Fibroblast of lung (primary cell): ENCODE data around the gene G6PC1. TPM values are rescaled to one million over a fixed set of nuclear protein-coding genes. Genes with fewer than 3 reads are reported as not detected.

Source experiments
- DNase-seq, 2 donors: peaks; one replicate each; pipeline versions ENCODE4 v3.0.0 to v3.0.0-alpha.2; 2010; ENCODE audit warnings: low read depth in 2 of 2
- H2AFZ ChIP-seq: 2 replicates; pipeline ENCODE4 v1.5.1; 2012; ENCODE audit warnings: low read length, control low read depth, inconsistent platforms
- H3K27ac ChIP-seq: 2 replicates; pipeline ENCODE4 v1.5.1; 2011; ENCODE audit warnings: low read length, control low read depth; ENCODE audit not compliant: insufficient read depth
- H3K27me3 ChIP-seq: 2 replicates; pipeline ENCODE4 v1.5.1; 2011; ENCODE audit warnings: mild to moderate bottlenecking, low read length; ENCODE audit not compliant: control insufficient read depth, insufficient read depth
- H3K36me3 ChIP-seq: 2 replicates; pipeline ENCODE4 v1.5.1; 2011; ENCODE audit warnings: low read length; ENCODE audit not compliant: control insufficient read depth, insufficient read depth
- H3K4me1 ChIP-seq: 2 replicates; pipeline ENCODE4 v1.5.1; 2011; ENCODE audit warnings: low read length; ENCODE audit not compliant: control insufficient read depth, insufficient read depth; ENCODE audit errors: extremely low read depth
- H3K4me2 ChIP-seq: 2 replicates; pipeline ENCODE4 v1.5.1; 2011; ENCODE audit warnings: low read length, control low read depth; ENCODE audit not compliant: insufficient read depth; ENCODE audit errors: extremely low read depth
- H3K4me3 ChIP-seq, 4 experiments: fragments of 200-600 bp in 1 of 4; sonication (generic) in 1 of 4; replicated peaks in 1 of 4; 2 replicates each; pipeline ENCODE4 v1.5.1; 2011 to 2016; ENCODE audit warnings: low read length in 4 of 4, low read depth in 3 of 4, mild to moderate bottlenecking in 3 of 4, control low read depth in 2 of 4, inconsistent platforms in 1 of 4, mixed read lengths in 1 of 4; ENCODE audit not compliant: insufficient read depth in 1 of 4; ENCODE audit errors: control extremely low read depth in 1 of 4
- H3K79me2 ChIP-seq: 2 replicates; pipeline ENCODE4 v1.5.1; 2012; ENCODE audit warnings: mild to moderate bottlenecking, low read length, inconsistent platforms; ENCODE audit not compliant: control insufficient read depth, insufficient read depth
- H3K9ac ChIP-seq: 2 replicates; pipeline ENCODE4 v1.5.1; 2011; ENCODE audit warnings: mild to moderate bottlenecking, low read length, control low read depth; ENCODE audit not compliant: insufficient read depth
- H3K9me3 ChIP-seq: 2 replicates; pipeline ENCODE4 v1.5.1; 2012; ENCODE audit warnings: low read depth, low read length; ENCODE audit not compliant: control insufficient read depth, insufficient read depth
- H4K20me1 ChIP-seq: 2 replicates; pipeline ENCODE4 v1.5.1; 2011; ENCODE audit warnings: low read length; ENCODE audit not compliant: control insufficient read depth, insufficient read depth; ENCODE audit errors: extremely low read depth
- CTCF ChIP-seq, 2 donors: IDR thresholded peaks in 1 of 2; conservative IDR thresholded peaks in 1 of 2; 1 replicate in 1 of 2; 2 replicates in 1 of 2; pipeline ENCODE4 v1.5.1; 2011 to 2012; ENCODE audit warnings: low read length in 2 of 2, control low read depth in 1 of 2, inconsistent platforms in 1 of 2, low read depth in 1 of 2, mild to moderate bottlenecking in 1 of 2
- EZH2 ChIP-seq: IDR thresholded peaks from 2 replicates; pipeline ENCODE4 v1.5.1; 2012; ENCODE audit warnings: low read length, control low read depth, mild to moderate bottlenecking; ENCODE audit errors: missing control alignments
- polyA plus RNA-seq, 2 donors: library from polyadenylated mRNA; depleted of rRNA in 1 of 2; stranded (reverse) in 1 of 2; unstranded in 1 of 2; fragments of >200 nt; gene quantifications; 2 replicates each; pipeline ENCODE4 v1.2.1, GENCODE V29; 2011 to 2012; ENCODE audit warnings: missing spikeins in 1 of 2
- total RNA-seq: library from RNA; depleted of rRNA; stranded (reverse); fragments of >200 nt; gene quantifications from 2 replicates; pipeline ENCODE4 v1.2.1, GENCODE V29; 2014

Gene G6PC1
- total and polyA plus RNA-seq, 2 donors (not counting 1 experiment from before 2014, with no cell fraction given), result not detected

DNA sequence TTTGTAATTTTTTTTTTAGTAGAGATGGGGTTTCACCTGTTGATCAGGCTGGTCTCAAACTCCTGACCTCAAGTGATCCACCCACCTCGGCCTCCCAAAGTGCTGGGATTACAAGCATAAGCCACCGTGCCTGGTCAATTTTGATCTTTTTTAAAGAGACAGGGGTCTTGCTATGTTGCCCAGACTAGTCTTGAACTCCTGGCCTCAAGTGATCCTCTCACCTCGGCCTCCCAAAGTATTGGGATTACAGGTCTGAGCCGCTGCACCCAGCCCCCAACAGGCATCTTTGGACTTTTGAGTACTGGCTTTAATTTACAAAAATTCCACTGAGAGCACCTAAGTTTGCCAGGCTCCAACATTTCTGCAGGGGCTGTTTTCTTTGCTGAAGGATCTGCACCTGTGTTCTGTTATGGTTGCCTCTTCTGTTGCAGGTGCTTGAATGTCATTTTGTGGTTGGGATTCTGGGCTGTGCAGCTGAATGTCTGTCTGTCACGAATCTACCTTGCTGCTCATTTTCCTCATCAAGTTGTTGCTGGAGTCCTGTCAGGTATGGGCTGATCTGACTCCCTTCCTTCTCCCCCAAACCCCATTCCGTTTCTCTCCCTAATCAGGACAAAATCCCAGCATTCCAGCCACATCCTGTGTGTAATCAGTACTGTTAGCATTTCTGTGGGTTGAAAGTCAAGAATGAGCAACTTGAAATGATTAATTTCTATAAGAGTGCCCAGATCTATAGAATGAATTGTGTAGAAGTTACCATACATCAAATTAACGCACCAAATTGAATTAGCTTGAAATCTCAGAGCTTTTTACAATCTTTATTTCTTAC, 8.5 kb downstream of the G6PC1 start:
- H3K79me2 ChIP-seq, result no peaks in the 10 kb centered on the region
- peak in 1 of 2 donors; percentile 65 for DNase-seq
- H3K4me3 ChIP-seq, result no peak overlapping the region
- no peak overlapping the region for H2AFZ ChIP-seq
- H3K27ac ChIP-seq, result no peak overlapping the region
- no peaks in the 10 kb centered on the region for H3K36me3 ChIP-seq
- no peaks in the 10 kb centered on the region for H3K4me1 ChIP-seq
- H3K9ac ChIP-seq, result no peak overlapping the region
- TF ChIP-seq EZH2 (no peak), CTCF (conservative IDR thresholded peaks at IDR 0.05 in 1 of 2, IDR thresholded peaks at IDR 0.05 in 1 of 2; ENCODE audit: low read depth in 1 of 2, low read length in 2 of 2) (no peak)
- peaks cover 4% of the 10 kb centered on the region for H3K27me3 ChIP-seq
- H4K20me1 ChIP-seq, result no peaks in the 10 kb centered on the region
- no peaks in the 10 kb centered on the region for H3K9me3 ChIP-seq
- H3K4me2 ChIP-seq, result no peak overlapping the region

DNA sequence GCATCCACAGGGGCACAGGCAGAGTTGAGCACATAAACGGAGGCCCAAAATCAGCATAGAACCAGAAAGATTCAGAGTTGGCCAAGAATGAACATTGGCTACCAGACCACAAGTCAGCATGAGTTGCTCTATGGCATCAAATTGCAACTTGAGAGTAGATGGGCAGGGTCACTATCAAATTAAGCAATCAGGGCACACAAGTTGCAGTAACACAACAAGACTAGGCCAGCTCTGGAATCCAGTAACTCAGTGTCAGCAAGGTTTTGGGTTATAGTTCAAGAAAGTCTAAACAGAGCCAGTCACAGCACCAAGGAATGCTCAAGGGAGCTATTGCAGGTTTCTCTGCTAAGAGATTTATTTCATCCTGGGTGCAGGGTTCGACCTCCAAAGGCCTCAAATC, 12.9 kb downstream of the G6PC1 start:
- peaks cover 4% of the 10 kb centered on the region for H3K27me3 ChIP-seq
- H3K4me2 ChIP-seq, result no peak overlapping the region
- DNase-seq, result peak in 1 of 2 donors; percentile 67

More for the DNA sequence above, 12.9 kb downstream of the G6PC1 start:
- Histone ChIP-seq H3K36me3 (no peaks in the 10 kb centered on the region), H3K9ac (no peak overlapping the region), H3K9me3 (no peaks in the 10 kb centered on the region), H3K4me3 (no peak overlapping the region), H3K4me1 (no peaks in the 10 kb centered on the region), H3K27ac (no peak overlapping the region), H3K79me2 (no peaks in the 10 kb centered on the region), H4K20me1 (no peaks in the 10 kb centered on the region), H2AFZ (no peak overlapping the region)
- no peak for TF ChIP-seq EZH2
- no peak for TF ChIP-seq CTCF (conservative IDR thresholded peaks at IDR 0.05 in 1 of 2, IDR thresholded peaks at IDR 0.05 in 1 of 2; ENCODE audit: low read depth in 1 of 2, low read length in 2 of 2)
